Heart right ventricle (tissue), 16 donors: ENCODE measurements around the gene RANBP3L. TPM values are rescaled to one million over a fixed set of nuclear protein-coding genes. Genes with fewer than 3 reads are reported as not detected.

Experiments used
- ATAC-seq, 8 donors: fragments of 200-7000 bp; cut with Tn5 transposase; one replicate each; pipeline ENCODE4 v1.9.1; 2020; ENCODE audit warnings: mild to moderate bottlenecking in 8 of 8, moderate library complexity in 8 of 8, moderate number of reproducible peaks in 1 of 8
- DNase-seq, 2 donors: peaks; one replicate each; pipeline ENCODE4 v3.0.0-alpha.2; 2020
- H3K27ac ChIP-seq, 10 donors: fragments of 200-600 bp; sonication (generic) in 2 of 10; one replicate each; pipeline versions ENCODE4 v1.5.0 to v1.8.0; 2020 to 2022; ENCODE audit warnings: mild to moderate bottlenecking in 3 of 10
- H3K27me3 ChIP-seq, 7 donors: fragments of 200-600 bp; one replicate each; pipeline ENCODE4 v1.8.0; 2021 to 2022; ENCODE audit warnings: mild to moderate bottlenecking in 2 of 7
- H3K36me3 ChIP-seq, 9 donors: fragments of 200-600 bp; sonication (generic) in 1 of 9; one replicate each; pipeline versions ENCODE4 v1.5.0 to v1.8.0; 2020 to 2022; ENCODE audit warnings: mild to moderate bottlenecking in 2 of 9
- H3K4me1 ChIP-seq, 9 donors: fragments of 200-600 bp; sonication (generic) in 1 of 9; one replicate each; pipeline versions ENCODE4 v1.5.0 to v1.8.0; 2020 to 2022; ENCODE audit warnings: mild to moderate bottlenecking in 4 of 9
- H3K4me3 ChIP-seq, 10 donors: fragments of 200-600 bp; sonication (generic) in 2 of 10; one replicate each; pipeline versions ENCODE4 v1.5.0 to v1.8.0; 2020 to 2022; ENCODE audit warnings: mild to moderate bottlenecking in 7 of 10, moderate library complexity in 2 of 10
- H3K9me3 ChIP-seq, 11 donors: fragments of 200-600 bp in 10 of 11; sonication (generic) in 2 of 11; one replicate each; pipeline versions ENCODE4 v1.5.0 to v1.8.0; 2013 to 2022; ENCODE audit warnings: mild to moderate bottlenecking in 2 of 11, control low read depth in 1 of 11, moderate library complexity in 1 of 11
- WGBS, 2 donors: extraction: QIAGEN DNeasy Blood & Tissue Kit; methylation state at CpG; one replicate each; pipeline ENCODE4 v1.1.7; 2013; ENCODE audit warnings: inconsistent platforms in 1 of 2; 5-methylcytosine and 5-hydroxymethylcytosine counted together
- intact Hi-C, 10 donors: fragments of 100-400 bp; cut with DNase I; formaldehyde crosslinking; loops; one replicate each; pipeline versions ENCODE4 v1.11.1 to v1.14.2; 2022
- polyA plus RNA-seq, 2 donors: library from polyadenylated mRNA; stranded (reverse); fragments of 200-250 nt; gene quantifications; one replicate each; pipeline ENCODE4 v1.2.3, GENCODE V29; 2013
- total RNA-seq, 10 donors: library from RNA; stranded (reverse); fragmentation: NEBNext Ultra II Directional in 3 of 10; extraction: Animal tissue kit (Norgen Biotek cat#: 25700) in 3 of 10; gene quantifications; one replicate each; pipeline versions ENCODE4 v1.2.1 to v1.2.4, GENCODE V29; 2021 to 2023
- TF ChIP-seq, protein P1 (sequence below), 9 donors: fragments of 200-600 bp; sonication (generic) in 2 of 9; IDR thresholded peaks; one replicate each; pipeline versions ENCODE4 v1.5.0 to v1.8.0; 2021 to 2022; ENCODE audit warnings: antibody characterized with exemption in 9 of 9, mild to moderate bottlenecking in 5 of 9, moderate library complexity in 1 of 9
- donor health status: Arrhythmogenic right ventricular cardiomyopathy.
- donor health status: ischemic (EF 13 %, LVEDD 7.1; RV severe dilation, severe dysfunction).
- donor health status: healthy with polysubstance abuse.
- donor health status: DM: no; HTN: yes; CAD: no.
- donor health status: DM: no; HTN: no; CAD: no.
- donor health status: ischemic (EF 25% LVEDD 6.9; RV normal size, moderate dysfunction).
- donor health status: ischemic (EF 25% LVEDD 5.7; RV mildly dilated, moderate dysfunction).
- donor health status: healthy.
- donor health status: DM: yes; HTN: yes; CAD: no.
- donor health status: Ischemic cardiomyopathy.
- donor health status: ischemic (EF 35%, LVEDD 5.7; RV mildly dilated, moderate dysfunction).
- donor health status: nonischemic (EF 11% LVEDD 7.7; RV severe dilation, severe dysfunction).
- donor health status: DM: yes; HTN: yes; CAD: no.
- donor health status: PGD.
- donor health status: ischemic (EF 29% LVEDD 5.4; RV normal size, mild dysfunction).
- donor health status: nonischemic (EF 23%, LVEDD 6.1; RV moderate dilation, normal function).

Gene RANBP3L
- total and polyA plus RNA-seq, 12 donors, result 0.09 to 0.92 (median 0.49) TPM; not detected in 1

DNA sequence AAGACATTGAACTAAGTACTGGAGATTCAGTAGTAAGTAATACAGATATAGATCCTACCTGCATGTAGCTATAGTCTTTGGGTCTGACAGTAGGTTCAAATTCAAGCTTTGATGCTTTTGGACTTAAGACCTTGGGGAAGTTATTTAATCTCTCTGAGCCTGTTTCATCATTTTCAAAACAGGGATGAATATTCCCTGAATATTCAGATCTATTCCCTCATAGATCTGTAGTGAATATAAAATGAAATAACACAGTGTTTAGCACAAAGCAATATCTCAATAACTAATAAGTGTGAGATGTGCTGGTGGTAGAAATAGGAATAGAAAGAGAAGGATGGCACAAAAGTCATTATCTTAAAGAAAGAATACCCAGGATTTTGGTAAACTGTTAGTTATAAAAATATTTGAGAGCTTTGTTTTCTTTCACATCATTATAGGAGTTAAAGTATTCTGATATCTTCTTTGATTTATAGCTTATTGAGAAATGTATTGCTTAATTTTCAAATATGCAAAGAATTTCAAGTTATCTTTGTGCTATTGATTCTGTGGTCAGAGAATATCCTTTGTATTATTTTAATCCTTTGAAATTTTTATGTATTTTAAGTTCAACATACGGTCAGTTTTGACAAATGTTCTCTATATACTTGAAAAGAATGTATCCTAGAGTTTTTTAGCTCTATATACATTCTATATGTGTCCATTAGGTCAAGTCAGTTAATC, 11.4 kb upstream of the RANBP3L start:
- H3K9me3 ChIP-seq, result peaks cover 0 to 5% (median 0%) of the 10 kb centered on the region in 11 donors
- ATAC-seq (no peak), DNase-seq (no peak)
- H3K27ac ChIP-seq, result no peak overlapping the region
- no peaks in the 10 kb centered on the region for H3K36me3 ChIP-seq
- WGBS, 2 donors, result 68 to 69% methylated on average over 1 of the region's 1 CpG
- intact Hi-C loops, result no loop called here
- H3K27me3 ChIP-seq, result no peaks in the 10 kb centered on the region
- no peak overlapping the region for H3K4me3 ChIP-seq
- TF ChIP-seq, protein P1, sequence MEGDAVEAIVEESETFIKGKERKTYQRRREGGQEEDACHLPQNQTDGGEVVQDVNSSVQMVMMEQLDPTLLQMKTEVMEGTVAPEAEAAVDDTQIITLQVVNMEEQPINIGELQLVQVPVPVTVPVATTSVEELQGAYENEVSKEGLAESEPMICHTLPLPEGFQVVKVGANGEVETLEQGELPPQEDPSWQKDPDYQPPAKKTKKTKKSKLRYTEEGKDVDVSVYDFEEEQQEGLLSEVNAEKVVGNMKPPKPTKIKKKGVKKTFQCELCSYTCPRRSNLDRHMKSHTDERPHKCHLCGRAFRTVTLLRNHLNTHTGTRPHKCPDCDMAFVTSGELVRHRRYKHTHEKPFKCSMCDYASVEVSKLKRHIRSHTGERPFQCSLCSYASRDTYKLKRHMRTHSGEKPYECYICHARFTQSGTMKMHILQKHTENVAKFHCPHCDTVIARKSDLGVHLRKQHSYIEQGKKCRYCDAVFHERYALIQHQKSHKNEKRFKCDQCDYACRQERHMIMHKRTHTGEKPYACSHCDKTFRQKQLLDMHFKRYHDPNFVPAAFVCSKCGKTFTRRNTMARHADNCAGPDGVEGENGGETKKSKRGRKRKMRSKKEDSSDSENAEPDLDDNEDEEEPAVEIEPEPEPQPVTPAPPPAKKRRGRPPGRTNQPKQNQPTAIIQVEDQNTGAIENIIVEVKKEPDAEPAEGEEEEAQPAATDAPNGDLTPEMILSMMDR (IDR thresholded peaks at IDR 0.05), result no peak
- no peaks in the 10 kb centered on the region for H3K4me1 ChIP-seq

DNA sequence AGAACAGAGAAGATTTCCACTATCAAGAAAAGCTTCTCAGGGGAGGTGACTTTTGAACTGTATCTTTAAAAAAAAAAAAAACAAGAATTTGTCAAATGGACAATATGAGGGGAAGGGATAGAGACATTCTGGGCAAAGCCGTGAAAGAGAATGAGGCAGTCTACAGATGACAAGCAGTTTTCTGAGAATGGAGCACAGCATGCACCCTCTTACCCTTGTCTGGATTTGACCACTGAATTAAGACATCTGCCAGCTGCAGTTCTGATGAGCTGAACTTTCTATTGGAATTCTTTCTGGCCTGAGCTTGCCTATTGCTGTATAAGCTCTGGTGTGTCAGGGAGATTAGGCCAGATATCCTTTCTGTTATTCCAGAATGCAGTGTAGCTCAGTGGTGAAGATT, 10.3 kb upstream of the RANBP3L start:
- Histone ChIP-seq H3K27ac (no peak overlapping the region), H3K4me1 (no peaks in the 10 kb centered on the region), H3K9me3 (peaks cover 0 to 5% (median 0%) of the 10 kb centered on the region in 11 donors), H3K36me3 (no peaks in the 10 kb centered on the region), H3K27me3 (no peaks in the 10 kb centered on the region), H3K4me3 (no peak overlapping the region)
- WGBS, 2 donors, result 40 to 60% methylated on average over 1 of the region's 1 CpG
- ATAC-seq, result no peak
- DNase-seq, result no peak
- TF ChIP-seq, protein P1 (IDR thresholded peaks at IDR 0.05), result no peak
- intact Hi-C loops, result no loop called here

DNA sequence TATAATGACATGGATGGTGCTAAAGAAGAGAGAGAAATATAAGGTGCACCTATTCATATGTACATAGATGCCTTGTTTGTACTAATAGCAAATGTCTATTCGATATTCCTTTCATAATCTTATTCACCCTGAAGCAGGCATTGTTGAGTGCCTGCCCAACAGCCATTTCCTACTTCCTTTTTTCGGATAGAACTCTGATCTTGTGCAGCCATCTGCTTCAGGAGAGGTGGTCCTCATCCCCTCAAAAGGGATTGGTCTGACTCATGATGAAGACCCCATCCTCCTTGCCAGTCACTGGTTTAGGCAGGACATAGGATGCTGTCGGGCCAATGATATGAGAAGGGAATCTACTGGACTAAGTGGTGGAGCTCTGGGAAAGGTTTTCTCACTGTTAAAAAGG, 8.4 kb upstream of the RANBP3L start:
- Histone ChIP-seq H3K36me3 (no peaks in the 10 kb centered on the region), H3K4me1 (peaks cover 0 to 8% (median 3%) of the 10 kb centered on the region in 9 donors), H3K4me3 (no peak overlapping the region), H3K27ac (no peak overlapping the region), H3K9me3 (peaks cover 0 to 5% (median 0%) of the 10 kb centered on the region in 11 donors), H3K27me3 (no peaks in the 10 kb centered on the region)
- TF ChIP-seq, protein P1 (IDR thresholded peaks at IDR 0.05), result no peak
- DNase-seq (no peak), ATAC-seq (no peak)
- WGBS, 2 donors, result 75 to 78% methylated on average over 3 of the region's 3 CpGs
- intact Hi-C loops, result no loop called here

DNA sequence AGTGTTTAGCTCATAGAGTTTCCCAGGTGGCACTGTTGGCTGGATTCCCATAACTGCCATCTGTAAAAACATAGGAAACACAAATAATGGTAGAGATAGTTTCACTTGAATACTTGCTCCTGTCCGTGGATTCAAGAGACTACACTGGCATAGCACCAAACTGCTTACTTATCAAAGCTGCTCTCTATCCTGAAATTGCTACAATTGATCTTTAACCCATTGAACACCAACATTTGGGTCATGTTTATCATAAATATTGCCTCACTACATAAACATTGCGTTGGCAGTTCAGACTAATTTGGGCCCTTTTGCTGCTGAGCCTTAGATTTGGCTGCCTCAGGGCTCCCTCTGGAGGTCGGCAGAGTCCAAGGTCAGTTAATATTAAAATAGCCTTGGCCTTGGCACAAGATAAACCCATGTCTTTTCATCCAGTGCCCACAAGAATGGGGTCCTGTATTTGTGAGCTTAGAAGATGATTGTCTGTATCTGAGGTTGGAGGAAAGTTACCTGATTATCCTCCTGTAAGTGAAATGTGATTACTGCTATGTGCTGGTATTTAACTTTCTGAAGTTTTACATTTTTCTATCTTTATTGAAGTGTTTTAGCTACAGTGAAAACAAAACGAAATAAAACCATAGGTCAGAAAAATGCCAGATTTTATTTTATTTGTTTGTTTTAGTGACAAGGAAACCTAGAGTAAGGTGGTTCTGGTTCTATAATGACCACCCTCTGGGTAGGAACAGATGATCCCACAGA, 4.0 kb upstream of the RANBP3L start:
- peaks cover 0 to 1% (median 0%) of the 10 kb centered on the region in 11 donors for H3K9me3 ChIP-seq
- WGBS, 2 donors, result 20 to 21% methylated on average over 4 of the region's 4 CpGs
- H3K27me3 ChIP-seq, result no peaks in the 10 kb centered on the region
- TF ChIP-seq, protein P1 (IDR thresholded peaks at IDR 0.05), result peak; percentile 42 to 81 (median 77)
- intact Hi-C loops, result loop anchor here in 8 of 10 donors (1.0 to 10.0 kb wide), 8 partner anchors 38 to 131 kb away; partner anchors contain the start of gene NADK2 (in 3 of the 8)
- H3K4me1 ChIP-seq, result peaks cover 0 to 30% (median 23%) of the 10 kb centered on the region in 9 donors
- no peak overlapping the region for H3K27ac ChIP-seq
- DNase-seq, result peak; percentile 40 to 44
- no peak overlapping the region for H3K4me3 ChIP-seq
- H3K36me3 ChIP-seq, result no peaks in the 10 kb centered on the region
- peak; percentile 38 to 88 (median 76) for ATAC-seq
